ENCODE results near the gene LRRC15.

DNA sequence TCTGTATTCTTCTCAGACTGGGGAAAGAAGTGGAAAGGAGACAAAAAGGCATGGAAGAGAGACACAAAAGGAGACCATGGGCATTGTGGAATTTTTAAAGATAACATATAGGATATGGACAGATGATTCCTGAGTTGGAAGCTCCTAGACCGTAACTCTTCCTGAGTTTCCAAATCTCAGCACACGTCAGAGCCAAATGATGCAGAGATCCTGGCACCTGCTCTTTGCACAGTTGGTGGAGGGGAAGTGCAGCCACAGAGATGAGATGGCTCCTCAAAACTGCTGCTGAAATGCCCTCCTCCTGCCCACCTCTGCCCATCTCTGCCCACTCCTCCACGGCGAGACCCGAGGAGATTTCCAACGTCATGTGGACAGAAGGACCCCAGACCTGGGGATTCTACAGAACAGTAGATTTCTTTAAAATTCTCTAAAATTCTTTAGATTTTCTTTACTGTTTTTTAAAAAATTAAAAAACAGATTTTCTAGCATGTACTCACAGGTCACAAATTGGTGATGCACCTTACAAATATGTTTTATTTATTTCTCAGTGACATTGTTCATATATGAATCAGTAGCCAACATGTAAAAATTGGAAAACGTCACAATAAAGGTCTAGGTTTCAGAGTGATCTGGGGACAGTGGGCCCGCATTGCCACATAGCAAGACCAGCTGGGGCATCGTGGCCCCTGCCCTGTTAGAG lies 26.5 kb downstream of the LRRC15 start:
- TF ChIP-seq EZH2phosphoT487 (IDR thresholded peaks at IDR 0.05; ENCODE audit: insufficient read depth, low read depth) (no peak), EZH2 (IDR thresholded peaks at IDR 0.05; ENCODE audit: insufficient read depth, poor library complexity, severe bottlenecking) (no peak)

All from GM23248 (cell line).